ENCODE data around the gene MROH8. TPM values are rescaled to one million over a fixed set of nuclear protein-coding genes. Genes with fewer than 3 reads are reported as not detected.
A peak's percentile ranks its signal among the peaks of the same experiment; 100 is the strongest.

Gene MROH8
- total and polyA plus RNA-seq, 2 of the 13 experiments (the other 11 are each of a cell fraction or from before 2014, with no cell fraction given), result 2.6 to 5.5 TPM

- H3K27me3 ChIP-seq (ENCODE audit: control insufficient read depth in 1 of 2, insufficient read depth in 2 of 2, low read length in 2 of 2), result no peaks in the 10 kb centered on the region
- H3K79me2 ChIP-seq (ENCODE audit: insufficient read depth, low read length), result peaks cover 5% of the 10 kb centered on the region
- TF ChIP-seq ZSCAN9 (CRISPR knock-in tag; IDR thresholded peaks at IDR 0.05; ENCODE audit: borderline replicate concordance) (no peak), ZNF282 (IDR thresholded peaks at IDR 0.05; ENCODE audit: partially characterized antibody) (peak; percentile 12)
- ChIA-PET POLR2A (no interaction called here), CTCF (ENCODE audit: low intra/inter-chr PET ratio, low total read pairs) (no interaction called here)
- no peak overlapping the region for H3K27ac ChIP-seq (ENCODE audit: extremely low read length, insufficient read depth, low read length)
- ATAC-seq, result no peak
- no peak for DNase-seq (ENCODE audit: low spot score)
- H3K9me3 ChIP-seq (ENCODE audit: low read length), result no peaks in the 10 kb centered on the region
- no peak overlapping the region for H3K4me2 ChIP-seq (ENCODE audit: low read depth, low read length)
- H2AFZ ChIP-seq (ENCODE audit: low read length), result no peak overlapping the region
- no peak for FAIRE-seq
- no peak overlapping the region for H3K9ac ChIP-seq (ENCODE audit: insufficient read depth, low read depth, low read length)
- WGBS (ENCODE audit: low lambda C conversion rate), result 89% methylated on average over 4 of the region's 4 CpGs
- H3K4me1 ChIP-seq (ENCODE audit: insufficient read depth, low read length), result peaks cover 9% of the 10 kb centered on the region; the same call in 1 of the 2 replicates
- H4K20me1 ChIP-seq (ENCODE audit: insufficient read depth, low read length), result no peaks in the 10 kb centered on the region
- intact Hi-C loops (cut with micrococcal nuclease; ENCODE audit: unreplicated experiment) (no loop called here), in situ Hi-C loops (cut with HindIII; ENCODE audit: extremely low pct_ligation_motif_present, low pct_unique_long_range_greater_than_20kb) (no loop called here)
- no peak overlapping the region for H3K4me3 ChIP-seq (replicated peaks in 1 of 3; ENCODE audit: insufficient read depth in 1 of 3, low read depth in 2 of 3, low read length in 3 of 3)
- no peaks in the 10 kb centered on the region for H3K36me3 ChIP-seq (replicated peaks in 1 of 2; ENCODE audit: control insufficient read depth in 1 of 2, insufficient read depth in 2 of 2, low read length in 2 of 2)
- no TSS peak for BruUV-seq (replicated peaks)
Measured at GRCh38 chr20:37172836-37173235, 6.5 kb downstream of the MROH8 start.

- Histone ChIP-seq H4K20me1 (ENCODE audit: insufficient read depth, low read length) (no peaks in the 10 kb centered on the region), H3K9ac (ENCODE audit: insufficient read depth, low read depth, low read length) (no peak overlapping the region), H3K4me1 (ENCODE audit: insufficient read depth, low read length) (no peaks in the 10 kb centered on the region), H2AFZ (ENCODE audit: low read length) (no peak overlapping the region), H3K9me3 (ENCODE audit: low read length) (no peaks in the 10 kb centered on the region), H3K4me3 (replicated peaks in 1 of 3; ENCODE audit: insufficient read depth in 1 of 3, low read depth in 2 of 3, low read length in 3 of 3) (no peak overlapping the region), H3K27me3 (ENCODE audit: control insufficient read depth in 1 of 2, insufficient read depth in 2 of 2, low read length in 2 of 2) (no peaks in the 10 kb centered on the region), H3K4me2 (ENCODE audit: low read depth, low read length) (no peak overlapping the region), H3K36me3 (replicated peaks in 1 of 2; ENCODE audit: control insufficient read depth in 1 of 2, insufficient read depth in 2 of 2, low read length in 2 of 2) (peaks cover 0 to 2% of the 10 kb centered on the region in 2 experiments; a peak in 1 of 5 replicates), H3K79me2 (ENCODE audit: insufficient read depth, low read length) (no peaks in the 10 kb centered on the region), H3K27ac (ENCODE audit: extremely low read length, insufficient read depth, low read length) (no peak overlapping the region)
- in situ Hi-C loops (cut with HindIII; ENCODE audit: extremely low pct_ligation_motif_present, low pct_unique_long_range_greater_than_20kb), result no loop called here
- TF ChIP-seq ZNF232 (CRISPR knock-in tag; IDR thresholded peaks at IDR 0.05; ENCODE audit: borderline replicate concordance) (no peak), SRSF9 (IDR thresholded peaks at IDR 0.05; ENCODE audit: borderline replicate concordance, insufficient read depth, low read depth, low read length, poor library complexity, severe bottlenecking) (no peak), ZFYVE20 (CRISPR knock-in tag; IDR thresholded peaks at IDR 0.05; ENCODE audit: borderline replicate concordance, low read depth) (no peak), ZNF30 (CRISPR knock-in tag; IDR thresholded peaks at IDR 0.05) (no peak), ZNF547 (CRISPR knock-in tag; IDR thresholded peaks at IDR 0.05) (no peak), ZNF597 (CRISPR knock-in tag; IDR thresholded peaks at IDR 0.05) (no peak), ZNF282 (IDR thresholded peaks at IDR 0.05; ENCODE audit: partially characterized antibody) (no peak), MBNL3 (CRISPR knock-in tag; conservative IDR thresholded peaks at IDR 0.05) (no peak), IRF9 (CRISPR knock-in tag; IDR thresholded peaks at IDR 0.05; ENCODE audit: borderline replicate concordance) (no peak), DZIP1 (CRISPR knock-in tag; IDR thresholded peaks at IDR 0.05) (no peak), REXO4 (CRISPR knock-in tag; IDR thresholded peaks at IDR 0.05; ENCODE audit: borderline replicate concordance) (no peak), SKI (IDR thresholded peaks at IDR 0.05; ENCODE audit: partially characterized antibody) (no peak), NFIC (IDR thresholded peaks at IDR 0.05; ENCODE audit: low read length) (no peak)
- ATAC-seq (no peak), DNase-seq (ENCODE audit: low spot score) (no peak), FAIRE-seq (no peak)
- intact Hi-C loops (cut with micrococcal nuclease; ENCODE audit: unreplicated experiment), result no loop called here
- ChIA-PET CTCF (ENCODE audit: low intra/inter-chr PET ratio, low total read pairs) (no interaction called here), POLR2A (no interaction called here)
- WGBS (ENCODE audit: low lambda C conversion rate), result 98% methylated on average over 5 of the region's 5 CpGs
- no TSS peak for BruUV-seq (replicated peaks)
Measured at GRCh38 chr20:37166867-37167266, 12.5 kb downstream of the MROH8 start.

Data from HepG2 (cell line).